GM12891 (cell line): Measurements from ENCODE around the gene IGF1R.

Experiments used
- POLR2A ChIP-seq: IDR thresholded peaks from 2 replicates; pipeline ENCODE4 v1.6.1; 2011; ENCODE audit warnings: low read depth, low read length, control low read depth
- POLR2AphosphoS5 ChIP-seq: IDR thresholded peaks from 2 replicates; pipeline ENCODE4 v1.6.1; 2011; ENCODE audit warnings: low read depth, low read length, control low read depth
- SPI1 ChIP-seq: IDR thresholded peaks from 2 replicates; pipeline ENCODE4 v1.6.1; 2011; ENCODE audit warnings: low read depth, low read length, control low read depth
- TAF1 ChIP-seq: IDR thresholded peaks from 2 replicates; pipeline ENCODE4 v1.6.1; 2011; ENCODE audit warnings: low read depth, low read length, control low read depth

DNA sequence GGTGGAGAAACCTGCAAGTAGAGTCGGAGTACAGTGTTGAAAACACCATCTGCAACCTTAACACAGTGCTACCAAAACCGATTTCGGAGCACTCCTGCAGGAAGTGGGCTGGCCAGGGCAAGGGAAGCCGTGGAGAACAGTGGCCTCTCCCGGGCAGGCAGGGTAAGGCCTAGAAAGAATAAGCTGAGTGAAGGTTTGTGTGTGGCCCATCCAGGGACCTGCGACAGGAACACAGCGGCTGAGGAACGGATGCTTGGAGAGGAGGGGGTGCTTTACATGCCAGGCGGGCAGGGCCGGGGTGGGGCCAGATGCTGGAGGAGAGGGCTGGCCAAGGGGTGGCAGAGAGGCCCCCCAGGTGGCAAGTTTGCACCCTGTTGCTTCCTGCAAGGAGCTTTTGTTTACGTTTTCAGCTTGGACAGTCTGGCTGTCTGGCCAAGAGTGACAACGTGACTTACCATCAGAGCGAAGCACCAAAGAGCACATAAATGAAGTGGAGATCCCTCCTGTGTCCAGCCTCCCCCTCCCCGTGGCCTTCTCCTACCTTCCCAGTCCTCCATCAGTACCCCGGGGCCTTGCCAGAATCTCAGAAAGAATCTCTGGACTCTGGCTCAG, 202.7 kb downstream of the IGF1R start:
- TF ChIP-seq POLR2A, result no peak
- no peak for TF ChIP-seq POLR2AphosphoS5
- TF ChIP-seq TAF1, result no peak
- TF ChIP-seq SPI1, result 0 out of 2 replicates have a peak, but pooled peaks have one; percentile 1
